HG03139 (cell line): Measurements from ENCODE around the gene TES.
"Not testable (repeated sequence)": the region's sequence is repeated elsewhere in the genome, so short reads cannot be mapped to it uniquely, and the experiment has no call there.

Experiments used
- ATAC-seq: cut with Tn5 transposase; IDR thresholded peaks from one replicate; pipeline ENCODE4 v1.9.1; 2021; ENCODE audit not compliant: unreplicated experiment

The TES gene

GRCh38 chr7:116241291-116241690 lies 31.0 kb downstream of the TES start:
- no peak for ATAC-seq

DNA sequence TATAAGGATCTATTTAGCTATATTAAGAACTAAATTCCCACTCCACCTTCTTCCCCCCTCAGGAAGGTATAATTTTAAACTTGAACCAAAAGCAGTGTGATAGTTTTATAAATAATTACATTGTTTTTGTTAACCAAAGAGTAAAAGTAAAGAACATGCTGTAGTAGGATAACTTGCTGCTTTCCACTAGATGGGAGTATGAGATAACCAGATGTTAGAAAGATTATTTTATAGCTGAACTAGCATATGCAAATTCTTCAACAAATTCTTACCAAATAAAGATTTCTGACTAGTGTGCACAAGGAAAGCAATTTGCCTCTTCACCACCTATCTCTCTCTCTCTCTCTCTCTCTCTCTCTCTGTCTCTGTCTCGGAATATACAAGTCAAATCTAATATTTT lies 31.8 kb downstream of the TES start:
- ATAC-seq: no peak

DNA sequence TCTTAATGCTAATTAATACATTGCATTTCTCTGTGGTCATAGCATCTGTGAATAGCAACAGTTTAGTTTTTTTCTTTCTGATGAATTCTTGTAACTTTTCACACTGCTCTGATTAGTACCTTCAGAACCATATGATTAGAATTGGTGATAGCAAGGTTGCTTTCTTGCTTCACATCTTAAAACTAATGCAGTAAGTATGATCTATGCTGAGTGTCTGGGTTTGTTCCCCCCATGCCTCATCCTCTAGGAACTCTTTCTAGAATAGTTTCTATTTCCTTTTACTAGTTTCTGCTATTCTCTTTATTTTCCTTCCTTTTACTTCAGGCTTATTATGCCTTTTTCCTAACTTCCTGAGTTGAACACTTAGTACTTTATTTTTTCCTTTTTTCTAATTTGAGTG lies 32.4 kb downstream of the TES start:
- no peak for ATAC-seq

- ATAC-seq: not testable (repeated sequence)
Observed at GRCh38 chr7:116244803-116245202, 34.5 kb downstream of the TES start.

- no peak for ATAC-seq
Observed at GRCh38 chr7:116246357-116246756, 36.0 kb downstream of the TES start.

DNA sequence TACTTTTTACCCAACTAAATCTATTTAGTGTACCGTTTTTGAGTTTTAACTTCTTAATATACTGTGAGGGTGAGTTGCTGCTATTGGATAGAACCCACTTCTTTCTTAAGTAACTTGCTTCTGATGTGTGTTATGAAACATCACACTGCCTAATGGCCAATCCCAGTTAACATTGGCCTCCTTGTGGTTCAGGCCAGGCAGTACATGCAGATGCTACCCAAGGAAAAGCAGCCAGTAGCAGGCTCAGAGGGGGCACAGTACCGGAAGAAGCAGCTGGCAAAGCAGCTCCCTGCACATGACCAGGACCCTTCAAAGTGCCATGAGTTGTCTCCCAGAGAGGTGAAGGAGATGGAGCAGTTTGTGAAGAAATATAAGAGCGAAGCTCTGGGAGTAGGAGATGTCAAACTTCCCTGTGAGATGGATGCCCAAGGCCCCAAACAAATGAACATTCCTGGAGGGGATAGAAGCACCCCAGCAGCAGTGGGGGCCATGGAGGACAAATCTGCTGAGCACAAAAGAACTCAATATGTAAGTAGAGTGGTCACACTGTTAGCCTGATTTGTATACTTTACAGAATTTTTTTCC lies 39.7 kb downstream of the TES start:
- peak; percentile 80 for ATAC-seq

DNA sequence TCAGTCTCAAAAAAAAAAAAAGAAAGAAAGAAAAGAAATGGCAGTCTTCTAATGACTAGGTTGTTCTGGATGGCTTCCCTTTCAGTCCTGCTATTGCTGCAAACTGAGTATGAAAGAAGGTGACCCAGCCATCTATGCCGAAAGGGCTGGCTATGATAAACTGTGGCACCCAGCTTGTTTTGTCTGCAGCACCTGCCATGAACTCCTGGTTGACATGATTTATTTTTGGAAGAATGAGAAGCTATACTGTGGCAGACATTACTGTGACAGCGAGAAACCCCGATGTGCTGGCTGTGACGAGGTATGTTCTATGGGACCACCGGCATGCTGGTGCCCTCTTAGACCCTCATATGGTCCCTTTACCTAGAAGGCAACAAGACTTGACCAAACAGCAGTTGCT lies 41.3 kb downstream of the TES start:
- no peak for ATAC-seq

GRCh38 chr7:116252249-116252648 lies 41.9 kb downstream of the TES start:
- ATAC-seq: no peak

DNA sequence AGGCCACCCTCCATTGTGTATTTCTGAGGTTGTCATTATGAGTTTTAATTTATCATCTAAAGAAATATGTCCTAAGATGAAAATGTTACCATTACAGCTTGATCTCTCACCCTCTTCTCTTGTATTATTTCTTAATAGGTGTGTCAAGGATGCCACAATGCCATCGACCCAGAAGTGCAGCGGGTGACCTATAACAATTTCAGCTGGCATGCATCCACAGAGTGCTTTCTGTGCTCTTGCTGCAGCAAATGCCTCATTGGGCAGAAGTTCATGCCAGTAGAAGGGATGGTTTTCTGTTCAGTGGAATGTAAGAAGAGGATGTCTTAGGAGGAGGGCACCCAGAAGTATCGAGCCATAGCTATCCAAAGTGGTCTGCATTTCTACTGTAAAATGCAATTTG lies 46.8 kb downstream of the TES start:
- ATAC-seq: no peak

DNA sequence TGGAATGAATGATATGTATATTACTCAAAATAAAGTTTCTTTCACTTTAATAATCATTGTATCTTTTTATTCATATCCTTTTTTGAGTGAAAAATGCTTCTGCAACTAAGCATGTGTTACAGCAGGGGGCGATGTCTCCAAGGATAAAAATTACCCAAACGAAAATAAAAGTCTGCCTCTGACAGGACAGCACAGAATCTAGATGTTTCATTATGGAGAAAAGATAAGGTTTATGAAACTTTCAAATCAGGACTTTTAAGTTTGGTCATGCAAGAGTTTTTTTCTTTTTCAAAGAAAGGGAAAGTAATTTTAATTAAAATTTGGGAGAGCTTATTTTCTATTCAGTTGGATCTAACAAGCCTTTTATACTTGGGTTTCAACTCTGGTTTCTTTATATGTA lies 48.4 kb downstream of the TES start:
- no peak for ATAC-seq

DNA sequence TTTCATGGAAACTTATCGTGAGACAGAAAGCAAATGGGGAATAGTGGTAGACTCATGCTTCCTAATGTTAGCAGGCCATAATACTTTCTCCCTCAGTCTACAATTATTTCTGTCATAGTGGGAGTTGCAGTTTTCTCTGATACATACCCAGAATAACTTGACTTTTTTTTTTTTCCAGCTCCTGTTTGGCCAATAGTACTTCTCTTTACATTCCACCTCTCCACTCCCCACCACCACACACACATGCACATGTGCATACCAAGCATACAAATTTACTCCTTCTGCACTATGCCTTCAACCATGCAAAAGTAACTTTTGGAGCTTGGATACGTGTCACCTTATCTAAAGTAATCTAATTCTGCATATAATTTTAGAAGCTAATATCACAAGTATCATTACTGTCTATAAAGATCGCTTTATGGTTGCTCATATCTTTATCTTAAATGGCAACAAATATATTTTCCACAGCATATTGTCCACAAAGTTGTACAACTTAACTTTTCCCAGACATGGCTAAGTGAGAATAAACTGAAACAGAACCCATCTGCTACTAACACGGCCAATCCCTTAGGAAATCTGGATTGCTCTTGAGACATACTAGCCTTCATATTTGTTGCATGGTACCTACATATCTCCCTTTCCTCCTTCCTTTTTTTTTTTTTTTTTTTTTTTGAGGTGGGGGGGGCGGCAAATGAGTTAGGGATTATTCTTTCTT lies 49.0 kb downstream of the TES start:
- ATAC-seq: no peak

- no peak for ATAC-seq
Observed at GRCh38 chr7:116259871-116260440, 49.6 kb downstream of the TES start.

DNA sequence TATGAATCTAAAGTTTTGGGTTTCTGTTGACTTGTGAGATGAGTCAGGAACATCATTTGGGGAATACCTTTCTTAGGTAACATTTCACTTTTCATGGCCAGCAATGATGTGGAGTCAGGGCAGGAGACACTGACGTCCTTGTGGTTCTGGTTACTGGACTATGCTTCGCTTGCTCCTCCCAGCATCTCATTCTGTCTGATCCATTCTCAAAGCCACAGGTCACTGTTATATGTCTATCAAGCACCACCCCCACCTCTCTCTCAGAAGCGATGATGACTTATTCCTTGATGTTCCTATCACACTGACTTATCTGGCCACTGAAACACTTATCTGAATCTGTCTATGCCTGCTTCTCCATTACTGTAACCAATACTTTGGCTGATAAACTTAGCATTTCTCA lies 51.6 kb downstream of the TES start:
- ATAC-seq: no peak

GRCh38 chr7:116265881-116266280 lies 55.5 kb downstream of the TES start:
- no peak for ATAC-seq

DNA sequence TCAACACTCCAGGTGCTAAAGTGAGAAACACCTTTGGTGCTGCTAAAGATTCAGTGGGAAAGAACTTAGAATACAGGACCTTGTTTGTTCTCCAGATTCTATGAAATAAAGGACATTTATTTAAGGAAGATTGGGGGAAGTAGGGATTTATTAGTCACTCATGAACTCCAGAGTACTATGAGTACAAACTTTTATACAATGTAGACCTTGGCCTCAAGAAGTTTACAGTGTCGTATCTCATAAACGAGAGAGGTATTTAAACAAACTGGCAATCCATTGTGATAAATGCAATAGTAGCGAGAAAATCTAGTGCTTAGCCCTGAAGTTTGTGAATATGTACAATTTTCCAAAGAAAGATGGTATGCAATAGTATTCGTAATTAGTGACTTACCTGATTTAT lies 59.1 kb downstream of the TES start:
- no peak for ATAC-seq

DNA sequence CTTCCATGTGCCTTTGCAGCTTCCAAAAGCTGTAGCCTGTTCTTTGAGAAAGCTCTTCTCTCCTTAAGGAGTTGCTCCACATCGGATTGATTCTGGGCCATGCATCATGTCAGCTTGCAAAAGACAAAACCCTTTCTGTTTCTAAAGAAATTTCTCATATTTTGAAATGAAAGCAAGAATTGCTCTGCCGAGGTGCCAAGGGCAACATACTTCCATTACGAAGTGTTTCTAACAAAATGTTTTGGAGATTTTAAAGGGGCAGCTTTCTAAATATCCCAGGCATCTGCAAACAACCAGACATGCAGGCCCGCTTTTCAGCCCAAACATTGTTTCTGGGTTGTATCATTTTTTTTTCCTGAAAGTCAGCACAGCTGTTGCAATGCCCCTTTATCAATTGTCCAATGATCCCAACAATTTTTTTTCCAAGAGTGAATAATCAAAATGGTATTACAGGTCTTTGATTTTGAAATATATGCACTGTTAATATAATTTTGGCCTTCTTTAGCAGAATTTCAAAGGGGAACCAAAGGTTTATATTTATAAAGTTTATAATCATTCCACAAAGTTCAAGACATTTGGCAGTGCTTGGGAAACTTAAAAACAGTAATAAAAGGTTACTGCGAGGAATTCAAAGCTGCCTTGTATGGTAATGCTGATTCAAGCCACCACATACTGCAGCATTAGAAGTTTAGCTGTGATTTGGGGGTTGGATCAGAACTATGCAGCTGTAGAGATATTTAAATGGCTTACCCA lies 61.0 kb downstream of the TES start:
- no peak for ATAC-seq

DNA sequence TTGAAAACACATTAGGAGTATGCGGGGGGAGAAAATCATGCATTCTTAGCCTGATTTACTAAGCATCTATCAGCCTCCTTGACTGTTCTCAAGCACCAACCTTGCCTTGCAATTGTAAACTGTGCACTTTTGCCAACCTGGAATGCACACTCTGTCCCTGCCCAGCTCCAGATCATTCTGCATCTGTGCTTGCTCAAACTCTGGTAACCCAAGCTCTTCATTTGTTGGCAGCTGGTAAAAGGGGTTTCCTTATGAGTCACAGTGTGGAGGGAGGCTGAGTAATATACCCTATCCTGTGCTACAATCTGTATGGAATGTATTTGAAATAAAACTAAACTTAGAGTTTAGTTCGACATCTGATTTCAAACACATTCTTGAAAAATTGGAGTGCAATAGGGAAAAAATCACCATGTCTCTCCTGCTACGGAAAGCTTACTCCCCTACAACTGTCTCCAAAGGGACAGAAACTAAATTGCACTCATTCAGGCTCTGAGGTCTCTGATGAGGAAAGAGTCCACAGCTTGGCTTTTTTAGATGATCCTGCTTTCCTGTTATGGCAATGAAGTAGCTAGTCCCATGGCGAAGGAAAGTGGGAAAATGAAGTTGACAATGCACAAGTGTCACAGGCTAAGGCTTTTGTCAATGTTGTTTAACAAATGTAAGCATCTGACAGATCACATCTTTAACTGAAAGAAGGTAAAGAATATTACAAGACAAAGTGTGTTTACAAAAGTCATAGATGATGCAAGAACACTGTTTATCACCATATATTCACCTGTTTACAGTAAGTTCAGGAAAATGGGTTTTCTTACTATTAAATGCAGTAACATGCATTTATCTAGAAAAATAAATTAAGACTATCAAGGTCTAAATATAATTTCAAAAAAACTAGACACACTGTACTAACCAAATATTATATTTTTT lies 61.9 kb downstream of the TES start:
- no peak for ATAC-seq

GRCh38 chr7:116273283-116273917 lies 63.1 kb downstream of the TES start:
- no peak for ATAC-seq

DNA sequence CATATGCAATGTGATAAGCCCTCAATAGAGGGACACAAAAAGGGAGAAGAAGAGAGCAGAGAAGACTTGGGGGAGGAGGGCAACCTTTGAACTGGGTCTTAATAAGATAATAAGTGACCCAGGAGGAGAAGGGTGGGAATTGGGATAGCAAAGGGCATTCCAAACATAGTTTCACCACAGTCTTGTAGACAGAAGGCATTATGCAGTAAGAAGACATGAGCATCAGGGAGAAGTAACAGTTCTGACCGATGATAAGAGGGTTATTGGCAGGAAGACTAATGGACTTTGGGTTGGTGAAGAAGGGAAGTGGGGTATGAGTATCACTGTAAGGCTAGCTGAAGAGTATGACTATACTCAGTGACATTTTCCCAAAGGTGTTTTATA lies 63.6 kb downstream of the TES start:
- ATAC-seq: no peak

GRCh38 chr7:116277070-116277469 lies 66.7 kb downstream of the TES start:
- no peak for ATAC-seq
